HEK293T (cell line): ENCODE data around the gene PRSS3.

Experiments
- ELF4 ChIP-seq: fragments of 450-650 bp; IDR thresholded peaks from 2 replicates; pipeline ENCODE4 v1.6.1; 2017; ENCODE audit warnings: antibody characterized with exemption
- FOXA1 ChIP-seq: fragments of 450-650 bp; IDR thresholded peaks from 2 replicates; pipeline ENCODE4 v1.6.1; 2016; ENCODE audit warnings: mild to moderate bottlenecking
- LEF1 ChIP-seq: fragments of 450-650 bp; IDR thresholded peaks from 2 replicates; pipeline ENCODE4 v1.6.1; 2017; ENCODE audit warnings: mild to moderate bottlenecking, borderline replicate concordance
- NFRKB ChIP-seq: fragments of 450-650 bp; IDR thresholded peaks from 2 replicates; pipeline ENCODE4 v1.6.1; 2016; ENCODE audit warnings: mild to moderate bottlenecking, moderate library complexity
- SUZ12 ChIP-seq: fragments of 450-650 bp; IDR thresholded peaks from 2 replicates; pipeline ENCODE4 v1.6.1; 2016; ENCODE audit warnings: mild to moderate bottlenecking

GRCh38 chr9:33846231-33846630 is 50.9 kb downstream of the PRSS3 start:
- TF ChIP-seq FOXA1 (no peak), ELF4 (no peak), NFRKB (no peak), LEF1 (no peak), SUZ12 (no peak)
